Astrocyte (in vitro differentiated cells and primary cell): ENCODE results near the gene TRIP12. TPM values are rescaled to one million over a fixed set of nuclear protein-coding genes. Genes with fewer than 3 reads are reported as not detected.

ENCODE experiments used
- DNase-seq: peaks from one replicate; pipeline ENCODE4 v3.0.0-alpha.2; 2010; ENCODE audit warnings: low read depth
- FAIRE-seq: peaks from 2 replicates; lab custom pipeline; 2011; peaks lifted over from hg19 to GRCh38; lab: Jason Lieb, UNC
- H2AFZ ChIP-seq: 2 replicates; pipeline ENCODE4 v1.6.0; 2012; ENCODE audit warnings: low read depth, low read length, inconsistent platforms
- H3K27ac ChIP-seq: 2 replicates; pipeline ENCODE4 v1.5.1; 2011; ENCODE audit warnings: low read depth, low read length, inconsistent platforms
- H3K27me3 ChIP-seq: 2 replicates; pipeline ENCODE4 v1.6.0; 2011; ENCODE audit warnings: low read length, inconsistent platforms; ENCODE audit not compliant: insufficient read depth
- H3K36me3 ChIP-seq: 2 replicates; pipeline ENCODE4 v1.5.1; 2011; ENCODE audit warnings: low read length, inconsistent platforms; ENCODE audit not compliant: insufficient read depth
- H3K4me1 ChIP-seq: 2 replicates; pipeline ENCODE4 v1.5.1; 2011; ENCODE audit warnings: low read length, inconsistent platforms; ENCODE audit not compliant: insufficient read depth
- H3K4me2 ChIP-seq: 2 replicates; pipeline ENCODE4 v1.6.0; 2012; ENCODE audit warnings: low read length, inconsistent platforms
- H3K4me3 ChIP-seq: 2 replicates; pipeline ENCODE4 v1.5.1; 2011; ENCODE audit warnings: low read depth, mild to moderate bottlenecking, low read length, inconsistent platforms; ENCODE audit not compliant: insufficient read depth
- H3K79me2 ChIP-seq: 2 replicates; pipeline ENCODE4 v1.6.0; 2012; ENCODE audit warnings: mild to moderate bottlenecking, low read length, inconsistent platforms; ENCODE audit not compliant: insufficient read depth
- H3K9ac ChIP-seq: 2 replicates; pipeline ENCODE4 v1.6.0; 2012; ENCODE audit warnings: mild to moderate bottlenecking, low read length, inconsistent platforms
- H3K9me3 ChIP-seq: 2 replicates; pipeline ENCODE4 v1.5.1; 2012; ENCODE audit warnings: low read depth, mild to moderate bottlenecking, low read length, inconsistent platforms; ENCODE audit not compliant: insufficient read depth
- H4K20me1 ChIP-seq: 2 replicates; pipeline ENCODE4 v1.6.0; 2012; ENCODE audit warnings: low read length, inconsistent platforms; ENCODE audit not compliant: insufficient read depth
- H3K27ac Mint-ChIP-seq: one replicate; pipeline ENCODE4 v1.8.0; 2021; ENCODE audit warnings: mild to moderate bottlenecking, mixed read lengths; ENCODE audit not compliant: unreplicated experiment
- H3K27me3 Mint-ChIP-seq: one replicate; pipeline ENCODE4 v1.8.0; 2021; ENCODE audit warnings: low read depth, mixed read lengths; ENCODE audit not compliant: unreplicated experiment
- H3K36me3 Mint-ChIP-seq: one replicate; pipeline ENCODE4 v1.8.0; 2021; ENCODE audit warnings: low read depth, mixed read lengths; ENCODE audit not compliant: unreplicated experiment
- H3K4me1 Mint-ChIP-seq: one replicate; pipeline ENCODE4 v1.8.0; 2021; ENCODE audit warnings: low read depth, mixed read lengths; ENCODE audit not compliant: unreplicated experiment
- H3K4me3 Mint-ChIP-seq: one replicate; pipeline ENCODE4 v1.8.0; 2021; ENCODE audit warnings: mild to moderate bottlenecking, moderate library complexity, mixed read lengths; ENCODE audit not compliant: unreplicated experiment
- H3K9me3 Mint-ChIP-seq: one replicate; pipeline ENCODE4 v1.8.0; 2021; ENCODE audit warnings: mild to moderate bottlenecking, mixed read lengths; ENCODE audit not compliant: unreplicated experiment
- CTCF ChIP-seq: IDR thresholded peaks from 2 replicates; pipeline ENCODE4 v1.5.1; 2011; ENCODE audit warnings: low read depth, mild to moderate bottlenecking, inconsistent platforms, low read length, moderate library complexity; ENCODE audit not compliant: insufficient read depth
- EZH2 ChIP-seq: IDR thresholded peaks from 2 replicates; pipeline ENCODE4 v1.6.1; 2012; ENCODE audit warnings: mild to moderate bottlenecking, low read length, inconsistent platforms; ENCODE audit not compliant: insufficient read depth
- total RNA-seq: library from RNA; stranded (reverse); gene quantifications from 2 replicates; pipeline ENCODE4 v1.2.1, GENCODE V29; 2021

Gene TRIP12
- total RNA-seq, 1 donor from 2014 or later, result 379 TPM

GRCh38 chr2:229870903-229871656 is 50.7 kb downstream of the TRIP12 start:
- Mint-ChIP-seq H3K4me3 (no peak overlapping the region), H3K27ac (peak overlapping the region; percentile 8), H3K36me3 (peaks cover 9% of the 10 kb centered on the region), H3K27me3 (no peaks in the 10 kb centered on the region), H3K9me3 (no peaks in the 10 kb centered on the region), H3K4me1 (peaks cover 18% of the 10 kb centered on the region)
- H3K36me3 ChIP-seq, result peaks cover 6% of the 10 kb centered on the region
- DNase-seq, result no peak
- H3K27me3 ChIP-seq, result no peaks in the 10 kb centered on the region
- H3K4me3 ChIP-seq, result no peak overlapping the region
- H2AFZ ChIP-seq, result no peak overlapping the region
- FAIRE-seq, result no peak
- peaks cover 98% of the 10 kb centered on the region for H3K79me2 ChIP-seq
- H3K4me1 ChIP-seq, result no peaks in the 10 kb centered on the region
- H3K27ac ChIP-seq, result no peak overlapping the region
- no peak overlapping the region for H3K9ac ChIP-seq
- no peak for TF ChIP-seq CTCF
- H3K4me2 ChIP-seq, result no peak overlapping the region
- peaks cover 87% of the 10 kb centered on the region for H4K20me1 ChIP-seq
- no peaks in the 10 kb centered on the region for H3K9me3 ChIP-seq

GRCh38 chr2:229869226-229869625 is 52.6 kb downstream of the TRIP12 start:
- Histone ChIP-seq H3K27me3 (no peaks in the 10 kb centered on the region), H3K79me2 (peaks cover 99% of the 10 kb centered on the region), H3K4me2 (no peak overlapping the region), H2AFZ (no peak overlapping the region), H3K36me3 (peaks cover 6% of the 10 kb centered on the region), H3K9me3 (no peaks in the 10 kb centered on the region), H4K20me1 (peaks cover 85% of the 10 kb centered on the region), H3K27ac (no peak overlapping the region), H3K4me3 (no peak overlapping the region), H3K9ac (no peak overlapping the region), H3K4me1 (no peaks in the 10 kb centered on the region)
- H3K36me3 Mint-ChIP-seq, result peaks cover 11% of the 10 kb centered on the region
- H3K27ac Mint-ChIP-seq, result no peak overlapping the region
- no peak for TF ChIP-seq EZH2
- no peak for TF ChIP-seq CTCF
- H3K9me3 Mint-ChIP-seq, result no peaks in the 10 kb centered on the region
- H3K27me3 Mint-ChIP-seq, result no peaks in the 10 kb centered on the region
- DNase-seq, result no peak
- FAIRE-seq, result peak; percentile 9
- peaks cover 18% of the 10 kb centered on the region for H3K4me1 Mint-ChIP-seq
- H3K4me3 Mint-ChIP-seq, result no peak overlapping the region

GRCh38 chr2:229868794-229869193 is 53.0 kb downstream of the TRIP12 start:
- H3K4me1 Mint-ChIP-seq, result peaks cover 20% of the 10 kb centered on the region
- TF ChIP-seq CTCF (no peak), EZH2 (no peak)
- peaks cover 11% of the 10 kb centered on the region for H3K36me3 Mint-ChIP-seq
- no peaks in the 10 kb centered on the region for H3K27me3 Mint-ChIP-seq
- peak; percentile 5 for FAIRE-seq
- no peak overlapping the region for H3K27ac Mint-ChIP-seq
- Histone ChIP-seq H4K20me1 (peaks cover 86% of the 10 kb centered on the region), H3K4me3 (no peak overlapping the region), H3K79me2 (peaks cover 99% of the 10 kb centered on the region), H2AFZ (no peak overlapping the region), H3K27ac (no peak overlapping the region), H3K27me3 (no peaks in the 10 kb centered on the region), H3K4me2 (no peak overlapping the region), H3K9ac (no peak overlapping the region), H3K36me3 (peaks cover 6% of the 10 kb centered on the region), H3K4me1 (no peaks in the 10 kb centered on the region), H3K9me3 (no peaks in the 10 kb centered on the region)
- no peak for DNase-seq
- H3K4me3 Mint-ChIP-seq, result no peak overlapping the region
- no peaks in the 10 kb centered on the region for H3K9me3 Mint-ChIP-seq
